ENCODE data around the gene FER. TPM values are rescaled to one million over a fixed set of nuclear protein-coding genes. Genes with fewer than 3 reads are reported as not detected.

Gene FER
- polyA plus RNA-seq, 3 donors, result 2.4 to 14.7 (median 6.2) TPM

DNA sequence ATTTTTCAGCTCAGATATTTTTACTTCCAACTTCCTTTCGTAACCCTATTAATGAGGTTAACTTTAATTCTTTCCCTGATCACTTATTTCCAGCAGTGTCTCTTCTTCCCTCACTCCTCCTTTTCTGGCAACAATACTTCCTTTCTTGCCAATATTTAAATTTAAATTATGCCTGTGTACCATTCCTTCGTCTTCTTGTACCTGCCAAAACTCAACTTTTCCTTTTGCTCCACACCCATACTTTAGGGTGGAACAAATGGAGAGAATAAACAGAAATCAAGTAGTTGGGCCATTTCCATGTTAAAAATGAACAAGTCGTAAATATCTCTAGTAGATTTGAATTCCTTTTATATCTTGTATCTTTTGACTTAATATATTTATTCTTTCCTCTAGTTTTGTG lies 66.0 kb downstream of the FER start:
- WGBS (ENCODE audit: insufficient coverage), result no CpG with 5 or more reads among the region's 3 CpGs
- peaks cover 5% of the 10 kb centered on the region for H3K79me2 ChIP-seq (ENCODE audit: insufficient read depth, low read length)
- peaks cover 4 to 11% of the 10 kb centered on the region in 2 donors for H3K9me3 ChIP-seq (replicated peaks in 1 of 2; ENCODE audit: control insufficient read depth in 1 of 2, insufficient read depth in 1 of 2, low read length in 2 of 2)
- no peak overlapping the region for H3K4me3 Mint-ChIP-seq
- H2AFZ ChIP-seq (ENCODE audit: insufficient read depth, low read depth, low read length, poor library complexity, severe bottlenecking), result no peak overlapping the region
- H3K36me3 ChIP-seq (replicated peaks in 1 of 2; ENCODE audit: control insufficient read depth in 1 of 2, insufficient read depth in 2 of 2, low read length in 2 of 2), result peaks cover 0 to 6% of the 10 kb centered on the region in 2 donors
- H3K27me3 ChIP-seq (ENCODE audit: control insufficient read depth in 2 of 2, insufficient read depth in 2 of 2, low read length in 2 of 2), result no peaks in the 10 kb centered on the region
- intact Hi-C loops (cut with micrococcal nuclease), result no loop called here
- no peaks in the 10 kb centered on the region for H3K4me1 ChIP-seq (ENCODE audit: control insufficient read depth in 1 of 2, insufficient read depth in 2 of 2, low read length in 2 of 2)
- H4K20me1 ChIP-seq (ENCODE audit: insufficient read depth, low read length), result no peaks in the 10 kb centered on the region
- peaks cover 2 to 17% (median 10%) of the 10 kb centered on the region in 7 donors for H3K9me3 Mint-ChIP-seq
- H3K4me2 ChIP-seq (replicated peaks; ENCODE audit: extremely low read depth, low read length, poor library complexity, severe bottlenecking), result no peak overlapping the region
- peaks cover 2% of the 10 kb centered on the region for H3K4me1 Mint-ChIP-seq
- H3K4me3 ChIP-seq (replicated peaks in 1 of 3; ENCODE audit: low read depth in 2 of 3, low read length in 3 of 3), result no peak overlapping the region
- H3K36me3 Mint-ChIP-seq, result peaks cover 7 to 23% of the 10 kb centered on the region in 2 donors
- no peak overlapping the region for H3K27ac Mint-ChIP-seq
- H3K9ac ChIP-seq (ENCODE audit: insufficient read depth, low read length, poor library complexity, severe bottlenecking), result no peak overlapping the region
- TF ChIP-seq, protein P1, sequence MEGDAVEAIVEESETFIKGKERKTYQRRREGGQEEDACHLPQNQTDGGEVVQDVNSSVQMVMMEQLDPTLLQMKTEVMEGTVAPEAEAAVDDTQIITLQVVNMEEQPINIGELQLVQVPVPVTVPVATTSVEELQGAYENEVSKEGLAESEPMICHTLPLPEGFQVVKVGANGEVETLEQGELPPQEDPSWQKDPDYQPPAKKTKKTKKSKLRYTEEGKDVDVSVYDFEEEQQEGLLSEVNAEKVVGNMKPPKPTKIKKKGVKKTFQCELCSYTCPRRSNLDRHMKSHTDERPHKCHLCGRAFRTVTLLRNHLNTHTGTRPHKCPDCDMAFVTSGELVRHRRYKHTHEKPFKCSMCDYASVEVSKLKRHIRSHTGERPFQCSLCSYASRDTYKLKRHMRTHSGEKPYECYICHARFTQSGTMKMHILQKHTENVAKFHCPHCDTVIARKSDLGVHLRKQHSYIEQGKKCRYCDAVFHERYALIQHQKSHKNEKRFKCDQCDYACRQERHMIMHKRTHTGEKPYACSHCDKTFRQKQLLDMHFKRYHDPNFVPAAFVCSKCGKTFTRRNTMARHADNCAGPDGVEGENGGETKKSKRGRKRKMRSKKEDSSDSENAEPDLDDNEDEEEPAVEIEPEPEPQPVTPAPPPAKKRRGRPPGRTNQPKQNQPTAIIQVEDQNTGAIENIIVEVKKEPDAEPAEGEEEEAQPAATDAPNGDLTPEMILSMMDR (IDR thresholded peaks at IDR 0.05), result no peak
- H3K27ac ChIP-seq (ENCODE audit: low read depth in 1 of 2, low read length in 2 of 2), result no peak overlapping the region
- no peak for DNase-seq
- H3K27me3 Mint-ChIP-seq (ENCODE audit: low read depth in 3 of 3), result peaks cover 0 to 1% (median 0%) of the 10 kb centered on the region in 3 donors

- peaks cover 2% of the 10 kb centered on the region for H3K4me1 Mint-ChIP-seq
- Histone ChIP-seq H3K9ac (ENCODE audit: insufficient read depth, low read length, poor library complexity, severe bottlenecking) (no peak overlapping the region), H3K79me2 (ENCODE audit: insufficient read depth, low read length) (peaks cover 5% of the 10 kb centered on the region), H3K4me2 (replicated peaks; ENCODE audit: extremely low read depth, low read length, poor library complexity, severe bottlenecking) (no peak overlapping the region), H3K27ac (ENCODE audit: low read depth in 1 of 2, low read length in 2 of 2) (no peak overlapping the region), H3K4me3 (replicated peaks in 1 of 3; ENCODE audit: low read depth in 2 of 3, low read length in 3 of 3) (no peak overlapping the region), H3K36me3 (replicated peaks in 1 of 2; ENCODE audit: control insufficient read depth in 1 of 2, insufficient read depth in 2 of 2, low read length in 2 of 2) (peaks cover 0 to 6% of the 10 kb centered on the region in 2 donors), H3K9me3 (replicated peaks in 1 of 2; ENCODE audit: control insufficient read depth in 1 of 2, insufficient read depth in 1 of 2, low read length in 2 of 2) (peaks cover 4 to 11% of the 10 kb centered on the region in 2 donors), H3K27me3 (ENCODE audit: control insufficient read depth in 2 of 2, insufficient read depth in 2 of 2, low read length in 2 of 2) (no peaks in the 10 kb centered on the region), H2AFZ (ENCODE audit: insufficient read depth, low read depth, low read length, poor library complexity, severe bottlenecking) (no peak overlapping the region), H3K4me1 (ENCODE audit: control insufficient read depth in 1 of 2, insufficient read depth in 2 of 2, low read length in 2 of 2) (no peaks in the 10 kb centered on the region), H4K20me1 (ENCODE audit: insufficient read depth, low read length) (no peaks in the 10 kb centered on the region)
- no peak overlapping the region for H3K27ac Mint-ChIP-seq
- no CpG with 5 or more reads among the region's 4 CpGs for WGBS (ENCODE audit: insufficient coverage)
- H3K4me3 Mint-ChIP-seq, result no peak overlapping the region
- intact Hi-C loops (cut with micrococcal nuclease), result no loop called here
- peaks cover 2 to 15% (median 7%) of the 10 kb centered on the region in 7 donors for H3K9me3 Mint-ChIP-seq
- H3K36me3 Mint-ChIP-seq, result peaks cover 5 to 17% of the 10 kb centered on the region in 2 donors
- TF ChIP-seq, protein P1 (IDR thresholded peaks at IDR 0.05), result no peak
- H3K27me3 Mint-ChIP-seq (ENCODE audit: low read depth in 3 of 3), result peaks cover 0 to 1% (median 0%) of the 10 kb centered on the region in 3 donors
- no peak for DNase-seq
Observed at GRCh38 chr5:108814551-108814950, 66.9 kb downstream of the FER start.

All from CD14-positive monocyte (primary cell).